SK-N-SH treated with all-trans-retinoic acid at 6 μM for 48 hours (cell line): ENCODE results near the gene LPIN1.

Experiments used
- ARNTL ChIP-seq: fragments of 450-650 bp; formaldehyde crosslinking; IDR thresholded peaks from 2 replicates; pipeline ENCODE4 v1.5.0; 2020; ENCODE audit warnings: low read depth, mild to moderate bottlenecking, moderate library complexity, borderline replicate concordance
- ESRRG ChIP-seq: fragments of 250-450 bp; sonication (Bioruptor Pico); IDR thresholded peaks from 2 replicates; pipeline ENCODE4 v1.6.1; 2021; ENCODE audit warnings: mild to moderate bottlenecking
- ISL1 ChIP-seq: fragments of 250-450 bp; sonication (Bioruptor Pico); IDR thresholded peaks from 2 replicates; pipeline ENCODE4 v2.1.2; 2022; ENCODE audit warnings: mild to moderate bottlenecking, moderate library complexity
- PATZ1 ChIP-seq: fragments of 250-450 bp; sonication (Bioruptor Pico); IDR thresholded peaks from 2 replicates; pipeline ENCODE4 v1.8.0; 2020; ENCODE audit warnings: mild to moderate bottlenecking, moderate library complexity, borderline replicate concordance
- POU6F1 ChIP-seq: fragments of 250-450 bp; sonication (Bioruptor Pico); IDR thresholded peaks from 2 replicates; pipeline ENCODE4 v1.8.0; 2021; ENCODE audit warnings: low read depth, mild to moderate bottlenecking, moderate library complexity, borderline replicate concordance
- RARB ChIP-seq: fragments of 250-450 bp; sonication (Bioruptor Pico); IDR thresholded peaks from 2 replicates; pipeline ENCODE4 v1.8.0; 2021; ENCODE audit warnings: mild to moderate bottlenecking, moderate library complexity
- SNAI2 ChIP-seq: fragments of 250-450 bp; sonication (Bioruptor Pico); IDR thresholded peaks from 2 replicates; pipeline ENCODE4 v1.5.0; 2020; ENCODE audit warnings: mild to moderate bottlenecking, moderate library complexity
- TOX ChIP-seq: fragments of 250-450 bp; sonication (Bioruptor Pico); IDR thresholded peaks from 2 replicates; pipeline ENCODE4 v1.8.0; 2021; ENCODE audit warnings: mild to moderate bottlenecking, moderate library complexity, borderline replicate concordance
- TSHZ2 ChIP-seq: fragments of 250-450 bp; sonication (Bioruptor Pico); IDR thresholded peaks from 2 replicates; pipeline ENCODE4 v1.5.0; 2020; ENCODE audit warnings: mild to moderate bottlenecking, moderate library complexity
- ZFP3 ChIP-seq: fragments of 250-450 bp; sonication (Bioruptor Pico); IDR thresholded peaks from 2 replicates; pipeline ENCODE4 v1.5.0; 2020; ENCODE audit warnings: mild to moderate bottlenecking, moderate library complexity
- ZFP30 ChIP-seq: fragments of 450-650 bp; formaldehyde crosslinking; IDR thresholded peaks from 2 replicates; pipeline ENCODE4 v1.5.0; 2022; ENCODE audit warnings: mild to moderate bottlenecking, moderate library complexity

- TF ChIP-seq RARB (CRISPR knock-in tag) = no peak
- no peak for TF ChIP-seq SNAI2 (CRISPR knock-in tag)
- no peak for TF ChIP-seq ARNTL (CRISPR knock-in tag)
- TF ChIP-seq ZFP30 = no peak
- no peak for TF ChIP-seq PATZ1 (CRISPR knock-in tag)
- no peak for TF ChIP-seq TSHZ2 (CRISPR knock-in tag)
- TF ChIP-seq ESRRG (CRISPR knock-in tag) = no peak
- TF ChIP-seq ISL1 (CRISPR knock-in tag) = no peak
- no peak for TF ChIP-seq POU6F1 (CRISPR knock-in tag)
- no peak for TF ChIP-seq ZFP3 (CRISPR knock-in tag)
- no peak for TF ChIP-seq TOX (CRISPR knock-in tag)
Measured at GRCh38 chr2:11873356-11874154, 127.1 kb downstream of the LPIN1 start.
